ENCODE measurements around the gene FAM219A.

FAM219A gene

DNA sequence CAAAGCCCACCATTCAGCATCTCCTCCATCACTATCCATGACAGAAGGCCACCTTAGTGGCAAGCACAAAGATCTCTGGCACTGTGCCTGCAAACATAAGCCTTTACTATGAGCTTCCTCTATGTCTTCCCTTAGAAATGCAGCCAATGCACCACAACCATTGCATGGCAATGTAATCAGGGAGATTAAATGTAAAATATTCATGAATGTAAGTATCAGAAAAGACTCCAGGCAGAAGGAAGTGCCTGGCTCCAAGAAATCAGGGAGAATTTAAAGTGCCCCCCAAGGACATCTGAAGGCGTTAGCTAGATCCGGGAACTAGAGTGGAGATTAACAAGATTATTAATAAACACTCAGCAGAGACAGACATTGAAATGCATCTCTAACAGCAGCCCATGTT lies 49.2 kb downstream of the FAM219A start (continued):
- no peak for TF ChIP-seq ZBTB10 (tag by site-specific recombination; IDR thresholded peaks at IDR 0.05)
- TF ChIP-seq ZNF521 (tag by site-specific recombination; IDR thresholded peaks at IDR 0.05), result no peak

DNA sequence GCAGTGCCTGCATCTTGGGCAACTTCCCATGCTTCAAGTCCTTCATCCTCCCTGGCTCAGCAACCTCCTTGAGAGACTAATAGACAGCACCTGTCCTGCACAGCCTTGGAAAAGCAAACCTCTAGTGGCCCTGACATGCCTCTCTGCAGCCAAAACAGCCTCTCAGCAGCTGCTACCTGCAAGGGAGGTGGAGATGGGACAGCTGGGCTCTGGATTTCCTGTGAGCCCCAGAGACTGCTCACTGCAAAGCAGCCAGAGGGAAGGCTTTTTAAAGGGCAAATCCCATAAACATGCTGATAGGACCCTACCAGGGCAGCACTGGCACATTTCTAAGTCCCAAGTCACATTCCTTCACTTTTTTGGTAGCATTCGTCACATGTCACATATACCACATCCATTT lies 50.2 kb downstream of the FAM219A start:
- TF ChIP-seq ZNF114 (tag by site-specific recombination; IDR thresholded peaks at IDR 0.05) (no peak), ZSCAN23 (tag by site-specific recombination; IDR thresholded peaks at IDR 0.05) (no peak), ZNF830 (tag by site-specific recombination; IDR thresholded peaks at IDR 0.05; ENCODE audit: low read depth) (no peak), ZNF677 (tag by site-specific recombination; IDR thresholded peaks at IDR 0.05) (no peak), ZNF610 (tag by site-specific recombination; IDR thresholded peaks at IDR 0.05; ENCODE audit: borderline replicate concordance) (no peak), ZNF211 (tag by site-specific recombination; IDR thresholded peaks at IDR 0.05; ENCODE audit: low read depth) (no peak), HOXC10 (CRISPR knock-in tag; IDR thresholded peaks at IDR 0.05) (no peak), SETDB1 (IDR thresholded peaks at IDR 0.05; ENCODE audit: insufficient read length, low read length) (no peak), ZNF140 (tag by site-specific recombination; IDR thresholded peaks at IDR 0.05) (no peak), ZNF335 (tag by site-specific recombination; conservative IDR thresholded peaks at IDR 0.05) (no peak), ZNF558 (tag by site-specific recombination; IDR thresholded peaks at IDR 0.05) (no peak), ZNF174 (tag by site-specific recombination; IDR thresholded peaks at IDR 0.05) (no peak), ZNF350 (tag by site-specific recombination; IDR thresholded peaks at IDR 0.05) (no peak), ZNF292 (tag by site-specific recombination; IDR thresholded peaks at IDR 0.05; ENCODE audit: borderline replicate concordance, low read depth) (no peak), EGR2 (tag by site-specific recombination; IDR thresholded peaks at IDR 0.05; ENCODE audit: low read depth) (no peak), YY2 (tag by site-specific recombination; IDR thresholded peaks at IDR 0.05) (no peak), TCF7L2 (IDR thresholded peaks at IDR 0.05; ENCODE audit: borderline replicate concordance, low read depth, low read length) (no peak), ZFP69B (tag by site-specific recombination; IDR thresholded peaks at IDR 0.05) (no peak), ZNF521 (tag by site-specific recombination; IDR thresholded peaks at IDR 0.05) (no peak)
- TF ChIP-seq, protein P1, sequence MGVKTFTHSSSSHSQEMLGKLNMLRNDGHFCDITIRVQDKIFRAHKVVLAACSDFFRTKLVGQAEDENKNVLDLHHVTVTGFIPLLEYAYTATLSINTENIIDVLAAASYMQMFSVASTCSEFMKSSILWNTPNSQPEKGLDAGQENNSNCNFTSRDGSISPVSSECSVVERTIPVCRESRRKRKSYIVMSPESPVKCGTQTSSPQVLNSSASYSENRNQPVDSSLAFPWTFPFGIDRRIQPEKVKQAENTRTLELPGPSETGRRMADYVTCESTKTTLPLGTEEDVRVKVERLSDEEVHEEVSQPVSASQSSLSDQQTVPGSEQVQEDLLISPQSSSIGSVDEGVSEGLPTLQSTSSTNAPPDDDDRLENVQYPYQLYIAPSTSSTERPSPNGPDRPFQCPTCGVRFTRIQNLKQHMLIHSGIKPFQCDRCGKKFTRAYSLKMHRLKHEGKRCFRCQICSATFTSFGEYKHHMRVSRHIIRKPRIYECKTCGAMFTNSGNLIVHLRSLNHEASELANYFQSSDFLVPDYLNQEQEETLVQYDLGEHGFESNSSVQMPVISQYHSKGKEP (tag by site-specific recombination; IDR thresholded peaks at IDR 0.05), result no peak
- no peaks in the 10 kb centered on the region for H3K9me3 ChIP-seq (ENCODE audit: control insufficient read depth, insufficient read depth, low read depth, low read length)
- H3K4me1 ChIP-seq (ENCODE audit: control insufficient read depth, insufficient read depth, low read length), result no peaks in the 10 kb centered on the region
- peaks cover 0 to 21% of the 10 kb centered on the region in 2 experiments; a peak in 2 of 3 replicates for H3K36me3 ChIP-seq (ENCODE audit: control insufficient read depth in 2 of 2, insufficient read depth in 1 of 2, low read length in 2 of 2)
- H3K27ac ChIP-seq (ENCODE audit: extremely low read depth, low read depth, low read length), result no peak overlapping the region
- H3K4me3 ChIP-seq (ENCODE audit: low read depth, low read length), result no peak overlapping the region
- POLR2A ChIA-PET, result no interaction called here
- CTCF ChIA-PET, result interaction anchor here (0.9 to 1.6 kb wide), 4 partner anchors 75 to 195 kb away, joined by 3 to 6 read pairs (median 4); no protein-coding TSS in a partner anchor

DNA sequence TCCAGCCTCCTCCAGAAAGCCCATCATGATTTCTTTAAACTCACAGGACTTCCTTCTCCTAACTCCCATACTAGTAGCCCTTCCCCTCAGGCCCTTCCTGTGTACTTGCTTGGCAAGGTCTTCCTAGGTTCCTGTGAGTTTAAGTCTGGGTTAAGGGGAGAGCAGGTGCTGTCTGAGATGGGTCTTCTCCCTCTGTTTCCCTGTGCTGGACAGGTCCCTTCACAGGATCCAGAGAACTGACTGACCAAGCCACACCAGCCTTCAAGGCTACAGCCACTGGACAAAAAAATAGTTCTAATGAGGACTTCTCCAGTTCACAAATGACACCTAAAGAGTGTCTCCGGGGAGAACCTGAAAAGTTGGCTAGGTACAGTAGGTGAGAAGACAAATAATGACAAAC lies 52.2 kb downstream of the FAM219A start:
- Histone ChIP-seq H3K27ac (ENCODE audit: extremely low read depth, low read depth, low read length) (no peak overlapping the region), H3K9me3 (ENCODE audit: control insufficient read depth, insufficient read depth, low read depth, low read length) (no peaks in the 10 kb centered on the region), H3K4me3 (ENCODE audit: low read depth, low read length) (no peak overlapping the region), H3K36me3 (ENCODE audit: control insufficient read depth in 2 of 2, insufficient read depth in 1 of 2, low read length in 2 of 2) (peaks cover 4 to 41% of the 10 kb centered on the region in 2 experiments; a peak in 2 of 3 replicates), H3K4me1 (ENCODE audit: control insufficient read depth, insufficient read depth, low read length) (no peaks in the 10 kb centered on the region)
- CTCF ChIA-PET, result interaction anchor here (0.5 to 4.0 kb wide), 5 partner anchors 9 to 198 kb away, joined by 3 to 57 read pairs (median 6); no protein-coding TSS in a partner anchor
- POLR2A ChIA-PET, result no interaction called here
- TF ChIP-seq WT1 (tag by site-specific recombination; IDR thresholded peaks at IDR 0.05) (no peak), ZFP69B (tag by site-specific recombination; IDR thresholded peaks at IDR 0.05) (no peak), ZNF248 (tag by site-specific recombination; IDR thresholded peaks at IDR 0.05) (no peak), ZNF350 (tag by site-specific recombination; IDR thresholded peaks at IDR 0.05) (no peak), ZNF416 (tag by site-specific recombination; IDR thresholded peaks at IDR 0.05) (no peak), ZNF510 (tag by site-specific recombination; IDR thresholded peaks at IDR 0.05; ENCODE audit: insufficient replicate concordance) (no peak)
- TF ChIP-seq, protein P2, sequence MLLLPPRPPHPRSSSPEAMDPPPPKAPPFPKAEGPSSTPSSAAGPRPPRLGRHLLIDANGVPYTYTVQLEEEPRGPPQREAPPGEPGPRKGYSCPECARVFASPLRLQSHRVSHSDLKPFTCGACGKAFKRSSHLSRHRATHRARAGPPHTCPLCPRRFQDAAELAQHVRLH (tag by site-specific recombination; IDR thresholded peaks at IDR 0.05), result no peak
- TF ChIP-seq, protein P3, sequence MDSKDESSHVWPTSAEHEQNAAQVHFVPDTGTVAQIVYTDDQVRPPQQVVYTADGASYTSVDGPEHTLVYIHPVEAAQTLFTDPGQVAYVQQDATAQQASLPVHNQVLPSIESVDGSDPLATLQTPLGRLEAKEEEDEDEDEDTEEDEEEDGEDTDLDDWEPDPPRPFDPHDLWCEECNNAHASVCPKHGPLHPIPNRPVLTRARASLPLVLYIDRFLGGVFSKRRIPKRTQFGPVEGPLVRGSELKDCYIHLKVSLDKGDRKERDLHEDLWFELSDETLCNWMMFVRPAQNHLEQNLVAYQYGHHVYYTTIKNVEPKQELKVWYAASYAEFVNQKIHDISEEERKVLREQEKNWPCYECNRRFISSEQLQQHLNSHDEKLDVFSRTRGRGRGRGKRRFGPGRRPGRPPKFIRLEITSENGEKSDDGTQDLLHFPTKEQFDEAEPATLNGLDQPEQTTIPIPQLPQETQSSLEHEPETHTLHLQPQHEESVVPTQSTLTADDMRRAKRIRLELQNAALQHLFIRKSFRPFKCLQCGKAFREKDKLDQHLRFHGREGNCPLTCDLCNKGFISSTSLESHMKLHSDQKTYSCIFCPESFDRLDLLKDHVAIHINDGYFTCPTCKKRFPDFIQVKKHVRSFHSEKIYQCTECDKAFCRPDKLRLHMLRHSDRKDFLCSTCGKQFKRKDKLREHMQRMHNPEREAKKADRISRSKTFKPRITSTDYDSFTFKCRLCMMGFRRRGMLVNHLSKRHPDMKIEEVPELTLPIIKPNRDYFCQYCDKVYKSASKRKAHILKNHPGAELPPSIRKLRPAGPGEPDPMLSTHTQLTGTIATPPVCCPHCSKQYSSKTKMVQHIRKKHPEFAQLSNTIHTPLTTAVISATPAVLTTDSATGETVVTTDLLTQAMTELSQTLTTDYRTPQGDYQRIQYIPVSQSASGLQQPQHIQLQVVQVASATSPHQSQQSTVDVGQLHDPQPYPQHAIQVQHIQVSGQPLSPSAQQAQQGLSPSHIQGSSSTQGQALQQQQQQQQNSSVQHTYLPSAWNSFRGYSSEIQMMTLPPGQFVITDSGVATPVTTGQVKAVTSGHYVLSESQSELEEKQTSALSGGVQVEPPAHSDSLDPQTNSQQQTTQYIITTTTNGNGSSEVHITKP (tag by site-specific recombination; IDR thresholded peaks at IDR 0.05), result no peak

All from HEK293 (cell line).